SK-N-SH treated with all-trans-retinoic acid at 6 μM for 48 hours (cell line): ENCODE measurements around the gene MYL12B.
"Not testable (repeated sequence)": the region's sequence is repeated elsewhere in the genome, so short reads cannot be mapped to it uniquely, and the experiment has no call there.

Source experiments
- ATAC-seq: fragments of 200-7000 bp; cut with Tn5 transposase; 3 replicates; pipeline ENCODE4 v1.9.1; 2020; ENCODE audit warnings: mild to moderate bottlenecking, moderate library complexity
- ARNTL ChIP-seq: fragments of 450-650 bp; formaldehyde crosslinking; IDR thresholded peaks from 2 replicates; pipeline ENCODE4 v1.5.0; 2020; ENCODE audit warnings: low read depth, mild to moderate bottlenecking, moderate library complexity, borderline replicate concordance
- CREB5 ChIP-seq: fragments of 250-450 bp; sonication (Bioruptor Pico); IDR thresholded peaks from 2 replicates; pipeline ENCODE4 v1.5.1; 2020; ENCODE audit warnings: low read depth, mild to moderate bottlenecking, moderate library complexity
- CSDC2 ChIP-seq: fragments of 250-450 bp; sonication (Bioruptor Pico); IDR thresholded peaks from 2 replicates; pipeline ENCODE4 v1.5.0; 2020; ENCODE audit warnings: mild to moderate bottlenecking, moderate library complexity
- CSRNP3 ChIP-seq: fragments of 250-450 bp; sonication (Bioruptor Pico); IDR thresholded peaks from 2 replicates; pipeline ENCODE4 v1.5.1; 2021; ENCODE audit warnings: mild to moderate bottlenecking, moderate library complexity
- ESRRG ChIP-seq: fragments of 250-450 bp; sonication (Bioruptor Pico); IDR thresholded peaks from 2 replicates; pipeline ENCODE4 v1.6.1; 2021; ENCODE audit warnings: mild to moderate bottlenecking
- GLIS3 ChIP-seq: fragments of 250-450 bp; sonication (Bioruptor Pico); IDR thresholded peaks from 2 replicates; pipeline ENCODE4 v1.5.0; 2020; ENCODE audit warnings: mild to moderate bottlenecking, moderate library complexity
- ISL1 ChIP-seq: fragments of 250-450 bp; sonication (Bioruptor Pico); IDR thresholded peaks from 2 replicates; pipeline ENCODE4 v2.1.2; 2022; ENCODE audit warnings: mild to moderate bottlenecking, moderate library complexity
- PPARA ChIP-seq: fragments of 250-450 bp; sonication (Bioruptor Pico); IDR thresholded peaks from 2 replicates; pipeline ENCODE4 v1.5.0; 2020; ENCODE audit warnings: mild to moderate bottlenecking, borderline replicate concordance
- RARB ChIP-seq: fragments of 250-450 bp; sonication (Bioruptor Pico); IDR thresholded peaks from 2 replicates; pipeline ENCODE4 v1.8.0; 2021; ENCODE audit warnings: mild to moderate bottlenecking, moderate library complexity
- SNAI2 ChIP-seq: fragments of 250-450 bp; sonication (Bioruptor Pico); IDR thresholded peaks from 2 replicates; pipeline ENCODE4 v1.5.0; 2020; ENCODE audit warnings: mild to moderate bottlenecking, moderate library complexity
- TCF4 ChIP-seq: fragments of 250-450 bp; sonication (Bioruptor Pico); IDR thresholded peaks from 2 replicates; pipeline ENCODE4 v1.8.0; 2021; ENCODE audit warnings: mild to moderate bottlenecking, moderate library complexity, borderline replicate concordance
- TOX ChIP-seq: fragments of 250-450 bp; sonication (Bioruptor Pico); IDR thresholded peaks from 2 replicates; pipeline ENCODE4 v1.8.0; 2021; ENCODE audit warnings: mild to moderate bottlenecking, moderate library complexity, borderline replicate concordance
- TSHZ2 ChIP-seq: fragments of 250-450 bp; sonication (Bioruptor Pico); IDR thresholded peaks from 2 replicates; pipeline ENCODE4 v1.5.0; 2020; ENCODE audit warnings: mild to moderate bottlenecking, moderate library complexity
- ZFP3 ChIP-seq: fragments of 250-450 bp; sonication (Bioruptor Pico); IDR thresholded peaks from 2 replicates; pipeline ENCODE4 v1.5.0; 2020; ENCODE audit warnings: mild to moderate bottlenecking, moderate library complexity
- ZFP30 ChIP-seq: fragments of 450-650 bp; formaldehyde crosslinking; IDR thresholded peaks from 2 replicates; pipeline ENCODE4 v1.5.0; 2022; ENCODE audit warnings: mild to moderate bottlenecking, moderate library complexity
- ZNF565 ChIP-seq: fragments of 450-650 bp; formaldehyde crosslinking; conservative IDR thresholded peaks from 2 replicates; pipeline ENCODE4 v1.5.0; 2020; ENCODE audit warnings: low read depth, mild to moderate bottlenecking, moderate library complexity
- ZNF70 ChIP-seq: fragments of 450-650 bp; formaldehyde crosslinking; IDR thresholded peaks from 2 replicates; pipeline ENCODE4 v1.5.0; 2020; ENCODE audit warnings: mild to moderate bottlenecking, moderate library complexity
- ZNF8 ChIP-seq: fragments of 450-650 bp; formaldehyde crosslinking; IDR thresholded peaks from 2 replicates; pipeline ENCODE4 v1.5.0; 2020; ENCODE audit warnings: mild to moderate bottlenecking, moderate library complexity
- TF ChIP-seq, protein P1 (sequence below): fragments of 250-450 bp; sonication (Bioruptor Pico); IDR thresholded peaks from 2 replicates; pipeline ENCODE4 v1.8.0; 2021; ENCODE audit warnings: low read depth, mild to moderate bottlenecking, moderate library complexity, borderline replicate concordance

Gene MYL12B

DNA sequence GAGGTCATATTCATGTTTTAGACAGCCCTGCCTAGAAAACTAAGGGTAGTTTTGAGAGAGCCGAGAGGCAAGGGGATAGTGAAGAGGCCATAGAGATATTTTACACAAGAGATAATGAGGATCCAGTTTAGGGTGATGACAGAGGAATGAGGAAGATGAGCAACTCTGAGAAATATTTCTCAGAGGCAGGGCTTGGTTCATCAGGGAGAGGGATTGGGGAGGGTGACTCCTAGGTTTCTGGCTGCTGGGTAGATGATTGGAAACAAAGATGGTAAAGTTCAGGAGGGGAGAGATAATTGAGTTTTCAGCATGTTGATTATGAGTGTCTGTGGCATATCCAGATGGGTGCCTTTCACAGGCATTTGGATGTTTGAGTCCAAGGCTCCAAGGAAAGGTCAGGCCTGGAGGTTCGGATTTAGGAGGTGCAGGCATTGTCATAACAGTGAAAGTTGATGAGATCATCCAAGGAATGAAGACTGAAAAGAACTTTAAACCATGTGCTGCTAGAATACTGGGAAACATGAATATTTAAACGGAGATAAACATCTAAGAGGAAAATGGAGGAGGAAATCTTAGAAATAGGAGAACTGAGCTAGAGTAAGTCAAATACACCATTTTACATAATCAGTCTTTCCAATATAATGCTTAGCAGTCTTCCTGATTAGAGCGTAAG is 7.4 kb downstream of the MYL12B start:
- ATAC-seq: peak; percentile 38
- TF ChIP-seq SNAI2 (no peak), CSRNP3 (CRISPR knock-in tag) (no peak), RARB (CRISPR knock-in tag) (no peak), ARNTL (CRISPR knock-in tag) (no peak), ISL1 (no peak), ZFP30 (no peak), ZNF8 (no peak), ZNF70 (CRISPR knock-in tag) (no peak)
- TF ChIP-seq, protein P1, sequence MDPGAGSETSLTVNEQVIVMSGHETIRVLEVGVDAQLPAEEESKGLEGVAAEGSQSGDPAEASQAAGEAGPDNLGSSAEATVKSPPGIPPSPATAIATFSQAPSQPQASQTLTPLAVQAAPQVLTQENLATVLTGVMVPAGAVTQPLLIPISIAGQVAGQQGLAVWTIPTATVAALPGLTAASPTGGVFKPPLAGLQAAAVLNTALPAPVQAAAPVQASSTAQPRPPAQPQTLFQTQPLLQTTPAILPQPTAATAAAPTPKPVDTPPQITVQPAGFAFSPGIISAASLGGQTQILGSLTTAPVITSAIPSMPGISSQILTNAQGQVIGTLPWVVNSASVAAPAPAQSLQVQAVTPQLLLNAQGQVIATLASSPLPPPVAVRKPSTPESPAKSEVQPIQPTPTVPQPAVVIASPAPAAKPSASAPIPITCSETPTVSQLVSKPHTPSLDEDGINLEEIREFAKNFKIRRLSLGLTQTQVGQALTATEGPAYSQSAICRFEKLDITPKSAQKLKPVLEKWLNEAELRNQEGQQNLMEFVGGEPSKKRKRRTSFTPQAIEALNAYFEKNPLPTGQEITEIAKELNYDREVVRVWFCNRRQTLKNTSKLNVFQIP (CRISPR knock-in tag): no peak

GRCh38 chr18:3269914-3270299 is 8.0 kb downstream of the MYL12B start:
- no peak for ATAC-seq
- TF ChIP-seq ZNF70 (CRISPR knock-in tag): no peak
- no peak for TF ChIP-seq PPARA
- TF ChIP-seq, protein P1 (CRISPR knock-in tag): no peak
- TF ChIP-seq, all 23 proteins: peak for 0

DNA sequence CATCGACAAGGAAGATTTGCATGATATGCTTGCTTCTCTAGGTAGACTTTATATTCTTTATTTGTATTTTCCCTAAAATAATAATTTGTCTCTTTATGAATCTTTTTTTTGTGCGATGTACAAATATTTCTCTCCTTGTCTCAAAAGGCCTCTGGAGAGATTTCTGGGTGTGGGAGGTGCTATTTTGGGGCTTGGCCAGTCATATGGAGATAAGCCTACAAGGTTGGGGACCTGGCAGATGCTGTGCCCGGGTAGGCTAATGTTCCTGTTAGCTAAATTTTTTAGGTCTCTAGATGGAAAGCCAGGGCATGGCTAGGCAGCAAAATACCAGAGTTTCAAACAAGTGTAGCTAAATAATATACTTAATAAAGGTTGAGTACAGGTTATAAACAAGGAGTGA is 11.1 kb downstream of the MYL12B start:
- no peak for TF ChIP-seq TSHZ2 (CRISPR knock-in tag)
- TF ChIP-seq SNAI2: no peak
- TF ChIP-seq ZNF70 (CRISPR knock-in tag): no peak
- TF ChIP-seq TOX (CRISPR knock-in tag): no peak
- TF ChIP-seq ZNF8: no peak
- TF ChIP-seq ZNF565 (CRISPR knock-in tag): no peak
- TF ChIP-seq ZFP3 (CRISPR knock-in tag): no peak
- ATAC-seq: no peak

DNA sequence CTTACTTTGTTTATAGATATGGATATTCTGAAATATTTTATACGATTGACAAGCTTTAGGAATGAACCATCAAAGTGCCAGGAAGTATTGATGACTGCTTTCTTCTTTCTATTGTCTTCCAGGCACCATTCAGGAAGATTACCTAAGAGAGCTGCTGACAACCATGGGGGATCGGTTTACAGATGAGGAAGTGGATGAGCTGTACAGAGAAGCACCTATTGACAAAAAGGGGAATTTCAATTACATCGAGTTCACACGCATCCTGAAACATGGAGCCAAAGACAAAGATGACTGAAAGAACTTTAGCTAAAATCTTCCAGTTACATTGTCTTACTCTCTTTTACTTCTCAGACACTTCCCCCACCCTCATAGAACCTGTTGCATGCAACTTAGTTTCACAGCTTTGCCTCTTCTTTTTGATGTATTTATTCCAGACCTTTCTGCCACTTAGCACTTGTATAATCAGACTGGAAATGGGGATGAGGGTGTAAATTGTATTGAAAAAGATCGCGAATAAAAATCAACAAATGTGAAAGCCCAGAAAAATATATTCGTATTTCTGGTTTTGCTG is 15.8 kb downstream of the MYL12B start:
- ATAC-seq: not testable (repeated sequence)

GRCh38 chr18:3279201-3280185 is 17.6 kb downstream of the MYL12B start:
- ATAC-seq: peak; percentile 12; the same call in 2 of the 3 replicates
- TF ChIP-seq GLIS3: no peak
- TF ChIP-seq CREB5 (CRISPR knock-in tag): no peak
- TF ChIP-seq CSRNP3 (CRISPR knock-in tag): no peak
- TF ChIP-seq TCF4 (CRISPR knock-in tag): no peak
- no peak for TF ChIP-seq ARNTL (CRISPR knock-in tag)
- TF ChIP-seq CSDC2 (CRISPR knock-in tag): no peak
- no peak for TF ChIP-seq ZNF565 (CRISPR knock-in tag)
- no peak for TF ChIP-seq PPARA
- no peak for TF ChIP-seq ZFP30
- TF ChIP-seq ESRRG: no peak
- no peak for TF ChIP-seq ZFP3 (CRISPR knock-in tag)
